ENCODE results near the gene MT1X. TPM values are rescaled to one million over a fixed set of nuclear protein-coding genes. Genes with fewer than 3 reads are reported as not detected.
A peak's percentile ranks its signal among the peaks of the same experiment; 100 is the strongest.

Gene MT1X
- total and polyA plus RNA-seq, 2 donors = 10.8 to 1,604 TPM

DNA sequence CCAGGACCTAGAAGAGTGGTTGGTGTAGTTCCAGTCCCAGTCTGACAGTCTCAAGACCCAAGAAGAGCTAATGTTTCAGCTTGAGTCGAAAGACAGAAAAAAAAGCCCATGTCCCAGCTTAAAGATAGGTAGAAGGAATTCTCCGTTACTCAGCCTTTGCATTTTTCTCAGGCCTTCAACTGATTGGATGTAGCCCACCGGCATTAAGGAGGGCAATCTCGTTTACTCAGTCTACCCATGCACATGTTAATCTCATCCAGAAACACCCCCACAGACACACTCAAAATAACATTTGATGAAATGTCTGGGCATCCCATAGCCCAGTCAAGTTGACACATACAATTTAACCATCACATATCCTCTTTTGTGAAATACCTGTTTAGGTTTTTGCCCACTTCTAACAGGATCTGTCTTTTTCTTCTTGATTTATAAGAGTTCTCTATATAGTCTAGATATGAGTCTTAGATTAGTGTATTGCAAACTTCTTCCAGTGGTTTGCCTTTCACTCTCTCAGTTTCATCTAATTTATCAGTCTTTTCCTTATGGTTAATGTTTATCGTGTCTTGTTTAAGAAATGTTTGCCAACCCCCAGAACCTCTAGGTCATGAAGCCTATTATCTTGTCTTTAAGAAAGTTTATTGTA is 40.1 kb downstream of the MT1X start:
- no peaks in the 10 kb centered on the region for H3K36me3 ChIP-seq (ENCODE audit: insufficient read depth)
- DNase-seq (ENCODE audit: extremely low spot score) = no peak
- no peaks in the 10 kb centered on the region for H3K4me1 ChIP-seq (ENCODE audit: insufficient read depth)
- no peak overlapping the region for H3K4me3 ChIP-seq (ENCODE audit: low read depth, low read length)
- no peak overlapping the region for H3K27ac ChIP-seq (ENCODE audit: low read depth)
- WGBS = 66% methylated on average over 5 of the region's 5 CpGs

DNA sequence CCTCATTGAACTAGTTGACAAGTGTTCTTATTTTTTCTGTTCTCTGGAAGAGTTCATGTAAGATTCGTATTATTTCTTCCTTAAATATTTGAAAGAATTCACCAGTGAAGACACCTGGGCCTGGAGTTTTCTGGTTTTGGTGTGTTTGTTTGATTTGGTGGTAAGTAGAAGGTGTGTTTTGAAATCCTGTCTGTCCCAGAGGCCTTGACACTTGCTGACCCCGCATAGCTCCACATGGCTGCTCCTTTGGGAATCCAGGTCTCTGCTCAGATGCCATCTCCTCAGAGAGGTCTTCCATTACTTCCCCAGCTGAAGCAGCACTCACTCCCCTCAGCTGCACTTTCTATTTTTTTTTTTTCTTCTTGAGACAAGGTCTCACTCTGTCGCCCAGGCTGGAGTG is 41.9 kb downstream of the MT1X start:
- Histone ChIP-seq H3K4me3 (ENCODE audit: low read depth, low read length) (no peak overlapping the region), H3K4me1 (ENCODE audit: insufficient read depth) (no peaks in the 10 kb centered on the region), H3K36me3 (ENCODE audit: insufficient read depth) (no peaks in the 10 kb centered on the region), H3K27ac (ENCODE audit: low read depth) (no peak overlapping the region)
- WGBS = 87% methylated on average over 3 of the region's 3 CpGs
- DNase-seq (ENCODE audit: extremely low spot score) = no peak

- H3K4me1 ChIP-seq (ENCODE audit: insufficient read depth) = no peaks in the 10 kb centered on the region
- no peak for DNase-seq (ENCODE audit: extremely low spot score)
- 80% methylated on average over 2 of the region's 2 CpGs for WGBS
- H3K36me3 ChIP-seq (ENCODE audit: insufficient read depth) = no peaks in the 10 kb centered on the region
- H3K4me3 ChIP-seq (ENCODE audit: low read depth, low read length) = no peak overlapping the region
- no peak overlapping the region for H3K27ac ChIP-seq (ENCODE audit: low read depth)
Measured at GRCh38 chr16:56726283-56726682, 44.0 kb downstream of the MT1X start.

DNA sequence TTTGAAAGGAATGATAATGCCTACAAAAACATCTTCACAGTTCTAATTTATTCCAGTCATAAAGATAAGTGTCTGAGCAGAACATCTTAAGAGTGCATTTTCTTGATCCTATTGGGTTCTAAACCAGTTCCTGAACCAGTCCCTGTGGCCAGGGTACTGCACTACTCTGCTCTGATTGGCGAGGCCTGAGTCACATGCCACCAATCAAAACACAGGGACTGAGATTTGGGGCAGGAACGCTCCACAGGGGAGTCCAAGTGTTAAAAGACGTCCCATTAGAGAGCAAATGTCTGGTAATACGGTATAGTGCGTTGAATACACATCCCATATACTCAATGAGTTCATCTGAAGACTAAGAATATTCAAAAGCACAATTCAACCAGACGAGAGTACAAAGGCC is 44.7 kb downstream of the MT1X start:
- H3K4me1 ChIP-seq (ENCODE audit: insufficient read depth) = no peaks in the 10 kb centered on the region
- WGBS = 91% methylated on average over 6 of the region's 6 CpGs

DNA sequence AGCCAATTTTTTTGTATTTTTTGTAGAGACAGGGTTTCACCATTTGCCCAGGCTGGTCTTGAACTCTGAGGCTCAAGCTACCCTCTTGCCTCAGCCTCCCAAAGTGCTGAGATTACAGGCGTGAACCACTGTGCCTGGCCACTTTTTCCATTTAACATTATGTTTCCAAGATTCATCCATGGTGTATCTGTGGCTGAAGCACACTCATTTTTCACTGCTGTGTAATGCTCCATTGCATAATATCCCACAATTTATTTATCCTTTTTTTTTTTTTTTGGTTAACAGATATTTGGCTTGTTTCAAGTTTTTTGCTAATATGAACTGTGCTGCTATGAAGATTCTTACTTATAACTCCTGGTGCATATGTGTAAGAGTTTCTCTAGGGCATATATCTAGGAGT is 45.8 kb downstream of the MT1X start:
- H3K36me3 ChIP-seq (ENCODE audit: insufficient read depth) = no peaks in the 10 kb centered on the region
- H3K4me3 ChIP-seq (ENCODE audit: low read depth, low read length) = no peak overlapping the region
- whole genome bisulfite sequencing = 95% methylated on average over 1 of the region's 1 CpG
- no peaks in the 10 kb centered on the region for H3K4me1 ChIP-seq (ENCODE audit: insufficient read depth)
- DNase-seq (ENCODE audit: extremely low spot score) = no peak
- no peak overlapping the region for H3K27ac ChIP-seq (ENCODE audit: low read depth)

More for the DNA sequence above, 44.7 kb downstream of the MT1X start:
- no peak for DNase-seq (ENCODE audit: extremely low spot score)
- Histone ChIP-seq H3K4me3 (ENCODE audit: low read depth, low read length) (no peak overlapping the region), H3K36me3 (ENCODE audit: insufficient read depth) (no peaks in the 10 kb centered on the region), H3K27ac (ENCODE audit: low read depth) (no peak overlapping the region)

DNA sequence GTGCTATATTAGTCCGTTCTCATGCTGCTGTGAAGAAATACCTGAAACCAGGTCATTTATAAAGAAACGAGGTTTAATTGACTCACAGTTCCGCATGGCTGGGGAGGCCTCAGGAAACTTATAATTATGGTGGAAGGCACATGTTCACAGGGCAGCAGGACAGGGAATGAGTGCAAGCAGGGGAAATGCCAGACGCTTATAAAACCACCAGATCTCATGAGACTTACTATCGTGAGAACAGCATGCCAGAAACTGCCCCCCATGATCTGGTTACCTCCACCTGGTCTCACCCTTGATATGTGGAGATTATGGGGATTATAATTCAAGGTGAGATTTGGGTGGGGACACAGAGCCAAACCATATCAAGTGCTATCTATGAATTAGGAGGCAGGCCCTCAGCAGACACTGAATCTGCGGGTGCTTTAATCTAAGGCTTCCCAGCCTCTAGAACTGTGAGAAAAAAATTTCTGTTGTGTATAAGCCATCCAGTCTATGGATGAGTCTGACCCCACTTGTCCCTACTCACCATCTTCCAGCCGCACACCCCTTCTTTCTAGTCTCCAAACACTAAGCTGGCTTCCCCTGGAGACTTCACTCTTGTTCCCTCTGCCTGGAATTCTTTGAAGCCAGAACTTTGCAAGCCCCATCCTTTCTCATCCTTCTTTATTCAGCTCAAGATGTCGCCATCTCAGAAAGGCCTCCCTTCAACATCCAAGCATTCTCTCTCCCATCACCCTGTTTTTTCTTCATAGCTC is 46.9 kb downstream of the MT1X start:
- H3K27ac ChIP-seq (ENCODE audit: low read depth) = no peak overlapping the region
- peak; percentile 10 for DNase-seq (ENCODE audit: extremely low spot score)
- H3K4me1 ChIP-seq (ENCODE audit: insufficient read depth) = no peaks in the 10 kb centered on the region
- H3K36me3 ChIP-seq (ENCODE audit: insufficient read depth) = no peaks in the 10 kb centered on the region
- H3K4me3 ChIP-seq (ENCODE audit: low read depth, low read length) = peak overlapping the region; percentile 74
- 46% methylated on average over 8 of the region's 8 CpGs for WGBS

- H3K4me3 ChIP-seq (ENCODE audit: low read depth, low read length) = peak within 1 kb of the TSS; percentile 74
- peak; percentile 87 for DNase-seq (ENCODE audit: extremely low spot score)
- H3K36me3 ChIP-seq (ENCODE audit: insufficient read depth) = no peaks in the 10 kb centered on the region
- 1% methylated on average over 70 of the region's 70 CpGs for WGBS
- peak within 1 kb of the TSS; percentile 78 for H3K27ac ChIP-seq (ENCODE audit: low read depth)
- no peaks in the 10 kb centered on the region for H3K4me1 ChIP-seq (ENCODE audit: insufficient read depth)
Measured at GRCh38 chr16:56729735-56730662, 47.7 kb downstream of the MT1X start, which contains the start of gene NUP93. Gene NUP93 (plus strand): TSS chr16:56730129. CDS start chr16:56748248, 18,119 bp downstream.

- Histone ChIP-seq H3K36me3 (ENCODE audit: insufficient read depth) (no peaks in the 10 kb centered on the region), H3K27ac (ENCODE audit: low read depth) (no peak overlapping the region), H3K4me3 (ENCODE audit: low read depth, low read length) (no peak overlapping the region), H3K4me1 (ENCODE audit: insufficient read depth) (no peaks in the 10 kb centered on the region)
- 94% methylated on average over 2 of the region's 2 CpGs for WGBS
- DNase-seq (ENCODE audit: extremely low spot score) = no peak
Measured at GRCh38 chr16:56732366-56732765, 50.1 kb downstream of the MT1X start.

DNA sequence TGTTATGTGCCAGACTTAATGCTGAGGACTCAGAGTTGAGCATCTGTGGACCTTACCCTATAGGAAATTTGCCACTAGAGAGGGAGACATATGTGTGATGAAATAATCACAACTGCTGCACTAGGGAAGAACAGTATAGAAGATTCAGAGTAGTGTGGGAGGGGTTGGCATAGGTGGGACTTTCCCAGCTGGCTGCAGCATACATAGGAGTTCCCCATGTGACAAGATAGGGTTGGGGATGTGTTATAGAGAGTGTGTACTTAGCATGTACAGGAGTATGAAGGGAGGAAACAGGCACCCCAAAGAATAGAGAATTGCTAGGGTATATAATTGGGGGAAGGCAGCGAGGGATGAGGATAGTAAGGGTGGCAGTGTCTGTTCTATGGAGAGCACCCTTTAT is 50.6 kb downstream of the MT1X start:
- H3K36me3 ChIP-seq (ENCODE audit: insufficient read depth) = no peaks in the 10 kb centered on the region
- no peak overlapping the region for H3K4me3 ChIP-seq (ENCODE audit: low read depth, low read length)
- no peak for DNase-seq (ENCODE audit: extremely low spot score)
- no peaks in the 10 kb centered on the region for H3K4me1 ChIP-seq (ENCODE audit: insufficient read depth)
- 96% methylated on average over 1 of the region's 1 CpG for WGBS
- no peak overlapping the region for H3K27ac ChIP-seq (ENCODE audit: low read depth)

Other genes with a start within 250 kb of the MT1X start
- 144 TPM for gene NUDT21, start 231.1 kb upstream of the MT1X start, total RNA-seq
- gene NUDT21, start 231.1 kb upstream of the MT1X start, polyA plus RNA-seq = 47.3 TPM
- 58.2 TPM for gene OGFOD1, start 230.9 kb upstream of the MT1X start, total RNA-seq
- 25.8 TPM for gene OGFOD1, start 230.9 kb upstream of the MT1X start, polyA plus RNA-seq
- gene BBS2, start 162.4 kb upstream of the MT1X start, total RNA-seq = 83.1 TPM
- 34.5 TPM for gene BBS2, start 162.4 kb upstream of the MT1X start, polyA plus RNA-seq
- not detected for gene MT4, start 117.4 kb upstream of the MT1X start, total RNA-seq
- gene MT4, start 117.4 kb upstream of the MT1X start, polyA plus RNA-seq = not detected
- 1.1 TPM for gene MT3, start 92.9 kb upstream of the MT1X start, total RNA-seq
- 8.7 TPM for gene MT3, start 92.9 kb upstream of the MT1X start, polyA plus RNA-seq
- 8.2 TPM for gene MT2A, start 73.9 kb upstream of the MT1X start, total RNA-seq
- gene MT2A, start 73.9 kb upstream of the MT1X start, polyA plus RNA-seq = 890 TPM
- 14.7 TPM for gene MT1E, start 56.7 kb upstream of the MT1X start, total RNA-seq
- 189 TPM for gene MT1E, start 56.7 kb upstream of the MT1X start, polyA plus RNA-seq
- 0.48 TPM for gene MT1M, start 49.8 kb upstream of the MT1X start, total RNA-seq
- gene MT1M, start 49.8 kb upstream of the MT1X start, polyA plus RNA-seq = 182 TPM
- gene MT1A, start 43.8 kb upstream of the MT1X start, total RNA-seq = not detected
- 244 TPM for gene MT1A, start 43.8 kb upstream of the MT1X start, polyA plus RNA-seq
- not detected for gene MT1B, start 30.6 kb upstream of the MT1X start, total RNA-seq
- gene MT1B, start 30.6 kb upstream of the MT1X start, polyA plus RNA-seq = not detected
- 0.95 TPM for gene MT1F, start 24.5 kb upstream of the MT1X start, total RNA-seq
- gene MT1F, start 24.5 kb upstream of the MT1X start, polyA plus RNA-seq = 10.3 TPM
- not detected for gene MT1G, start 14.4 kb upstream of the MT1X start, total RNA-seq
- gene MT1G, start 14.4 kb upstream of the MT1X start, polyA plus RNA-seq = 55.5 TPM
- not detected for gene MT1H, start 12.7 kb upstream of the MT1X start, total RNA-seq
- gene MT1H, start 12.7 kb upstream of the MT1X start, polyA plus RNA-seq = not detected
- gene NUP93, start 47.7 kb downstream of the MT1X start, total RNA-seq = 49.0 TPM
- 25.1 TPM for gene NUP93, start 47.7 kb downstream of the MT1X start, polyA plus RNA-seq
- 0.16 TPM for gene SLC12A3, start 182.7 kb downstream of the MT1X start, total RNA-seq
- 0.06 TPM for gene SLC12A3, start 182.7 kb downstream of the MT1X start, polyA plus RNA-seq
- gene HERPUD1, start 249.7 kb downstream of the MT1X start, total RNA-seq = 113 TPM
- 102 TPM for gene HERPUD1, start 249.7 kb downstream of the MT1X start, polyA plus RNA-seq